T-helper 2 cell treated with Interferon-gamma antibody and Interleukin-4, amounts not matched to agents 100 ng/mL and 5 ng/mL, for 36 hours (primary cell): ENCODE data around the gene EPHA8. TPM values are rescaled to one million over a fixed set of nuclear protein-coding genes. Genes with fewer than 3 reads are reported as not detected.

ENCODE experiments used
- intact Hi-C: fragments of 100-400 bp; cut with micrococcal nuclease; formaldehyde crosslinking; loops from one replicate; pipeline ENCODE4 v1.15.1; 2023
- total RNA-seq: library from RNA; stranded (reverse); gene quantifications from 2 replicates; pipeline ENCODE4 v1.2.3, GENCODE V29; 2022

EPHA8 gene
- total RNA-seq, 1 donor from 2014 or later: not detected

GRCh38 chr1:22641906-22642636, 78.8 kb downstream of the EPHA8 start:
- intact Hi-C loops: loop anchor here (1.0 to 2.0 kb wide), 2 partner anchors 222 to 509 kb away; no protein-coding TSS in a partner anchor

- intact Hi-C loops: loop anchor here (2.0 kb wide), 1 partner anchor 511 kb away; no protein-coding TSS in a partner anchor
Measured at GRCh38 chr1:22643381-22643780, 80.1 kb downstream of the EPHA8 start, which contains the start of gene C1QC. Gene C1QC, plus strand, starts transcription at chr1:22643633. Its CDS starts 391 bp downstream, at chr1:22644024.

- intact Hi-C loops: loop anchor here (2.0 kb wide), 1 partner anchor 511 kb away; no protein-coding TSS in a partner anchor
Measured at GRCh38 chr1:22643928-22644327, 80.6 kb downstream of the EPHA8 start.

GRCh38 chr1:22645931-22646330, 82.6 kb downstream of the EPHA8 start:
- intact Hi-C loops: no loop called here

- intact Hi-C loops: no loop called here
Measured at GRCh38 chr1:22646384-22646783, 83.1 kb downstream of the EPHA8 start.

GRCh38 chr1:22650089-22650693, 86.9 kb downstream of the EPHA8 start:
- intact Hi-C loops: no loop called here

GRCh38 chr1:22651941-22652856, 88.9 kb downstream of the EPHA8 start:
- intact Hi-C loops: no loop called here

- intact Hi-C loops: no loop called here
Measured at GRCh38 chr1:22652881-22653316, 89.6 kb downstream of the EPHA8 start, which contains the start of gene C1QB. Gene C1QB, plus strand, starts transcription at chr1:22653236. Its CDS starts 6,227 bp downstream, at chr1:22659463.

Other genes starting within 250 kb of the EPHA8 start
- gene ZBTB40, start 111.6 kb upstream of the EPHA8 start, total RNA-seq: 18.3 and 18.9 TPM in 2 replicates
- not detected in 2 replicates for gene C1QA, start 73.1 kb downstream of the EPHA8 start, total RNA-seq
- not detected in 2 replicates for gene C1QC, start 80.1 kb downstream of the EPHA8 start, total RNA-seq
- gene C1QB, start 89.7 kb downstream of the EPHA8 start, total RNA-seq: not detected in 2 replicates
- not detected in 2 replicates for gene EPHB2, start 147.3 kb downstream of the EPHA8 start, total RNA-seq